A673 (cell line): Measurements from ENCODE around the gene FHIT.

Experiments used
- EZH2 ChIP-seq: fragments of 200-600 bp; sonication (generic); IDR thresholded peaks from 2 replicates; pipeline ENCODE4 v1.6.1; 2017; ENCODE audit warnings: borderline replicate concordance, low read depth, mild to moderate bottlenecking, mixed read lengths, antibody characterized with exemption, low read length; ENCODE audit not compliant: poor library complexity, severe bottlenecking
- TF ChIP-seq, protein P1 (sequence below): fragments of 300-800, 200-600 bp; sonication (generic); conservative IDR thresholded peaks from 2 replicates; pipeline ENCODE4 v1.5.1; 2017; ENCODE audit warnings: low read depth, mild to moderate bottlenecking, antibody characterized with exemption, low read length, moderate library complexity, mixed read lengths

DNA sequence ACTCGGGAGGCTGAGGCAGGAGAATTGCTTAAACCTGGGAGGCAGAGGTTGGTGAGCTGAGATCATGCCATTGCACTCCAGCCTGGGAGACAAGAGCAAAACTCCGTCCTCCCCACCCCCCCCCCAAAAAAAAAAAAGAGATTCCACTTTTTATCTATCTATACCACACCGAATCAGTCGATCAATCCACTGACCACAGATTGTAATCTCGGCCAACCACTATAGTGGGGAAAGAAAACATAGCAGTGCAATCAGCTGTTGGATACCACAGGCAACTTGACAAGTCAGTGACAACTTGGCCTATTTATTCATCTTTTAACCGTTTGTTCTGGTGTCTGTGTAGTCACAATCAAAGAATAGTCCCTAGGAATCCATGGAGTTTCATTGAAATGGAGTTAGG, 299.2 kb downstream of the FHIT start:
- TF ChIP-seq, protein P1, sequence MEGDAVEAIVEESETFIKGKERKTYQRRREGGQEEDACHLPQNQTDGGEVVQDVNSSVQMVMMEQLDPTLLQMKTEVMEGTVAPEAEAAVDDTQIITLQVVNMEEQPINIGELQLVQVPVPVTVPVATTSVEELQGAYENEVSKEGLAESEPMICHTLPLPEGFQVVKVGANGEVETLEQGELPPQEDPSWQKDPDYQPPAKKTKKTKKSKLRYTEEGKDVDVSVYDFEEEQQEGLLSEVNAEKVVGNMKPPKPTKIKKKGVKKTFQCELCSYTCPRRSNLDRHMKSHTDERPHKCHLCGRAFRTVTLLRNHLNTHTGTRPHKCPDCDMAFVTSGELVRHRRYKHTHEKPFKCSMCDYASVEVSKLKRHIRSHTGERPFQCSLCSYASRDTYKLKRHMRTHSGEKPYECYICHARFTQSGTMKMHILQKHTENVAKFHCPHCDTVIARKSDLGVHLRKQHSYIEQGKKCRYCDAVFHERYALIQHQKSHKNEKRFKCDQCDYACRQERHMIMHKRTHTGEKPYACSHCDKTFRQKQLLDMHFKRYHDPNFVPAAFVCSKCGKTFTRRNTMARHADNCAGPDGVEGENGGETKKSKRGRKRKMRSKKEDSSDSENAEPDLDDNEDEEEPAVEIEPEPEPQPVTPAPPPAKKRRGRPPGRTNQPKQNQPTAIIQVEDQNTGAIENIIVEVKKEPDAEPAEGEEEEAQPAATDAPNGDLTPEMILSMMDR, result no peak
- TF ChIP-seq EZH2, result no peak
